Activated CD4-positive, alpha-beta T cell treated with anti-CD3 and anti-CD28 coated beads for 4 hours (primary cell): ENCODE measurements around the gene SPATA4.

Source experiments
- DNase-seq, 2 donors: peaks; one replicate each; pipeline ENCODE4 v3.0.0-alpha.2; 2020

The SPATA4 gene

GRCh38 chr4:176189891-176190795, 5.2 kb downstream of the SPATA4 start:
- DNase-seq: no peak

GRCh38 chr4:176188654-176189053, 6.7 kb downstream of the SPATA4 start:
- no peak for DNase-seq

GRCh38 chr4:176187624-176188023, 7.8 kb downstream of the SPATA4 start:
- no peak for DNase-seq

- DNase-seq: no peak
Measured at GRCh38 chr4:176186671-176187395, 8.6 kb downstream of the SPATA4 start.

GRCh38 chr4:176186067-176186466, 9.3 kb downstream of the SPATA4 start:
- no peak for DNase-seq

- DNase-seq: no peak
Measured at GRCh38 chr4:176185051-176185450, 10.3 kb downstream of the SPATA4 start.

- no peak for DNase-seq
Measured at GRCh38 chr4:176163041-176163440, 32.3 kb downstream of the SPATA4 start.

GRCh38 chr4:176156656-176157055, 38.7 kb downstream of the SPATA4 start:
- DNase-seq: no peak

GRCh38 chr4:176153124-176153523, 42.3 kb downstream of the SPATA4 start:
- DNase-seq: no peak

GRCh38 chr4:176150704-176151103, 44.7 kb downstream of the SPATA4 start:
- DNase-seq: no peak

- DNase-seq: no peak
Measured at GRCh38 chr4:176150356-176150682, 45.1 kb downstream of the SPATA4 start.

GRCh38 chr4:176149680-176150355, 45.6 kb downstream of the SPATA4 start:
- DNase-seq: no peak

GRCh38 chr4:176142253-176142652, 53.1 kb downstream of the SPATA4 start:
- no peak for DNase-seq

- DNase-seq: no peak
Measured at GRCh38 chr4:176139518-176139917, 55.9 kb downstream of the SPATA4 start.

GRCh38 chr4:176137631-176138030, 57.8 kb downstream of the SPATA4 start:
- DNase-seq: no peak

GRCh38 chr4:176134670-176135069, 60.7 kb downstream of the SPATA4 start:
- DNase-seq: no peak
